HG02763 (cell line): ENCODE measurements around the gene SMYD3.

Experiments
- ATAC-seq: cut with Tn5 transposase; IDR thresholded peaks from one replicate; pipeline ENCODE4 v1.9.1; 2021; ENCODE audit warnings: mild to moderate bottlenecking, moderate library complexity; ENCODE audit not compliant: unreplicated experiment

SMYD3 gene

DNA sequence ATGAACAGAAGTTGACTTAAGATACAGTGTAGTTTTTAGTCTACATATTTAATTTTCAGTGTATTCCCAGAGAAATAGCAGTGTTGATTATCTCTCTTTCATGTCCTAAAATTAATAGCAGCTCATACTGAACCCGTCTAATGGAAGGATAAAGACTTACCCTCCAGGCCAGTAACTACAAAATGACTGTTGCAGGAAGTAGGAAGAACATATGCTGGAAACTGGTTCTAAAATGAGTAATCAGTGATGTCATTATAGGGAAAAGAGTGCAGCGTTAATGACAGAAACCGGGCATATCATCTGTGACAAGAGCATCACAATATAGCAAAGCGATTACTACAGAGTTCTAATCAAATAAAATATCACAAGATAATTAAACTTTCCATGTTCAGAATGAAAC, 385.5 kb downstream of the SMYD3 start:
- ATAC-seq: no peak

GRCh38 chr1:246117066-246117791, 389.9 kb downstream of the SMYD3 start:
- ATAC-seq: peak; percentile 82

DNA sequence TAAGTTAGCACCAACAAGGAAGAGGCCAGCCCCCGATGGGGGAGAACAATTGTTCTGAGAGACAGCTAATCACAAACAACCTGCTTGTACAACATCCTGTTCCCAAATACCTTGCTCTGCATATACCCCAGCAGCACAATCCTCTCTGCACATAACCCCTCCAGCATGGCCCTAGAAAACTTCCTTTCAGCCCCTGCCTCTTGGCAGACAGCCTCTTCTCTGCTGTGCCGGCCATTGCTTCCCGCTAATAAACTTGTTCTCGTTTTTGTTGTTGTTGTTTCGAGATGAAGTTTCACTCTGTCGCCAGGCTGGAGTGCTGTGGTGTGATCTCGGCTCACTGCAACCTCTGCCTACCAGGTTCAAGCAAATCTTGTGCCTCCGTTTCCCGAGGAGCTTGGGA, 392.7 kb downstream of the SMYD3 start:
- no peak for ATAC-seq

- no peak for ATAC-seq
These were observed 393.5 kb downstream of the SMYD3 start for GRCh38 chr1:246113555-246114095.

DNA sequence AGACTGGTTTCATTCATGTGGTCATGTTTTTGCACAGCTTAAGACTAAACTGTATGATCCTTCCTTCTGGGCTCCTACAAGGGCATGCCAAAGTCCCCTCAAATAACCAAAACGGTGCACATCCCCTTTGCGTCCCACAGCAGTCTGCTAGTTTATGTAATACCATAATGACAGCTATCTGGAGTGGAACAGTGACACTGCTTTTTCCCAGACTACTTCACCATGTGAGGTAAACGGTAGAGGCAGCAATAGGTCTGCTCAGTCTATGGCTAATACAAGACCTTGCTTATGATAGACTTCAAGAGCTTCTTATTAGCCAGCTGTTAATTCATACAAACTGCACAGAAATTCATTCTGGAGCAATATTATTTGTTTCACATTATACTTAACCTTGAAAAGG, 395.5 kb downstream of the SMYD3 start:
- no peak for ATAC-seq

- ATAC-seq: no peak
These were observed 396.5 kb downstream of the SMYD3 start for GRCh38 chr1:246110343-246111219.

DNA sequence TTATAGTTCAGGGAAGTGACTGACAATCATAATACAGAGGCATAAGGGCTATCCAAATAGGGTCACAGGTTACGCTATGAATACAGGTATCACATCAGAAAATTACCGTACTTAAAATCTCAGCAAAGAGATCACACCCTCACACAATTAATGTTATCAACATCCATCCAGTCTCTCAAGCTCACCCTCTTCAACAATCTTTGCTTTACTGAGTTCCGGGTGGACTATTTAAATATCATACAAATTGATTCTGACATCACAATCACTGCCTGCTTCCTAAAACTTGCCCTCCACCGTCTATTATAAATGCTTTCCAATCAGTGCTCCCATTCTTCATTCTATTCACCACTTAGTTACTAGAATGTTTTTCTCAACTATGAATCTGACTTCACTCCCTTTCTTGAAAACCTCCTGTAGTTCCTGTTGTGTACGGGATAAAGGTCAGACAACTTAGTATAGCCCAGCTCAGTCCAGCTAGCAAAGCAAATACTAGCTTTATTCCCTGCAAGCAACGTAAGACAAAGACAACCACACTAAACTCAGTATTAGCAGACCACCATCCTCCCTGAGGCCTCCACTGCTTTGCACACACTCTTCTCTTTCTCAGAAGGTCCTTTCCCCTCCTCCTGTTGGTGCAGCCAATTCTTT, 398.7 kb downstream of the SMYD3 start:
- ATAC-seq: no peak

DNA sequence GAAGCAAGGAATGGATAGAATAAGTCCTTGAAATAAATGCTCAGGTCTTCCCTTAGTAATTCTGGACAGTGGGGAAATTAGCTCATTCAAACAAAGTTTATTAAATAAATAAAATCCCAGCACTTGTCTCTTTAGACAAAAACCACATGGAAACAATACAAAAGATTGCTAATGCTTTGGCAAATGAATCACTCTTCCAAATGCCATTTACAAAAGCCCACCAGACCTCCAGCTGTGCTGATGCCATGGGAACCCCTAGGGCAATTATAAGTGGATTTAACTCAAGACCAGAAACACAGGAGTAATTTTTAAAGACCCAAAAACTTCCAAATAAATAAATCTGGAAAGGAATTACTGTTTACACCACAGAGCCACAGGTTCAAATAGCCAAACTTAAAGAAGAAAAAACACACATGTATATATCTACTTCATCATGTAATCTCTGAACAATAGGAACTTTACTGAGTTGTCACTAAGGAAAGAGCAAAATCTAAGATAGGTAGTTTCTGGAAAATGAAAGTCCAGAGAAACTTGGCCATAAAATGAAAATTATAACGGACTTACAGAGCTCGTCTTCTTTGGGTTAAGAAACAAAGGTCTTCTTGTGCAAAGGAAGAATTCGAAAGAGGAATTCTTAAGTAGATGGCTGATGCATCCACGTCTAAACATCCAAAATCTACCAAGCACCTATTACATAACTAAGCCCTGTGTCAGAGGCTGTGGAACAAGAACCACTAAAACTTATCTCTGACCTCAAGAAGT, 399.4 kb downstream of the SMYD3 start:
- ATAC-seq: no peak

DNA sequence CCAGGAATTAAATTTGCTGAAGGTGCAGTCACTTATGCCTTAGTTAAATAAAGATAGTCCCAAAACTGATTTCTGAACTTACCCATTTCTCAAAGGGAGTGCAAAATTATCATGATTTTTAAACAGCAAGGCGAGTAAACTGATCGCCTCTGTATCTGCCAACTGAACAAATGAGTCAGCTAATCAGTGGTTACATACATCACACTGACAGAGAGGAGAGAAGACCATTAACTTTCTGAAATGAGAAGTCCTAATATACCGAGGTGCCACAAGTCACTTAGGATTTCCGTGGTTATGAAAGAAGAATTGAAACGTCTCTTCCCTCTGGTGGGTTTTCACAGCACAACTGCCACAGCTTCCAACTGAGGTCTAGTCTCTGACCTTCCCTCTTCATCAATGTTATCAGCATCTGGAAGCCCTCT, 400.7 kb downstream of the SMYD3 start:
- ATAC-seq: no peak

DNA sequence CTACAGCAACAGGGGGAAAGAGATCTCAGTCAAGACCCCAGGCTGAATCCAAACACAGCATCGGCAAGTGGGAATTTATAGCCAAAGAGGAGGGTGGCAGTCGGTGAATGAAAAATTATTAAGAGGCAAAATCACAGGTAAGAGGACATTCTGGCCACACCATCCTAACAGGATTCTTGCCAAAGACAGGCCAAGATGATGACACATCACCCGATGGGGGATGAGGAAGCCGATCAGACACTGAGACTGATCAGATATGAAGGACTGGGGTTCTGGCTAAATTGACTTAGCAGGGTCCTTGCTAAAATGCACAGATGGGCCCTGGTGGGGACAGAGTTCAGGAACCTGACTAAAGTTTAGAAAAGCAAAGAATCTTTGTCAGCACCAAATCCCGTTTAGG, 402.2 kb downstream of the SMYD3 start:
- ATAC-seq: no peak

DNA sequence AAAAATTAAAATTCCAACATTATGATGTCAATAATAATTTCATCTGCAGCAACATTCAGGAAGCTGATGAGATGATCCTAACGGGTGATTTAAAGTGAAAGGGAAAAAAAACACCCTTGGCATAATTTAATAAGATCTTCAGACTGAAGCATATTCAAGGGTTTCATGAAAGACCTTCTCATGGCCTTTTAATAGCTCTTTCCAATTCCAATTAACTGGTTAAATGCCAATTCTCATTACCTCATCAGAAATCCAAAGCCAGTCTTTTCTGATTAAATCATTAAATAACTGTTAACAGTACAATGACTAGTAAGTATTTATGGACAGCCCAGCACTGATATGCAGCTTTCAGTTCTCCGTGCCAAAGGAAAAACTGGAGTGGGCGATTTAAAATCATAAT, 407.5 kb downstream of the SMYD3 start:
- no peak for ATAC-seq

- ATAC-seq: no peak
These were observed 410.7 kb downstream of the SMYD3 start for GRCh38 chr1:246096356-246096755.

DNA sequence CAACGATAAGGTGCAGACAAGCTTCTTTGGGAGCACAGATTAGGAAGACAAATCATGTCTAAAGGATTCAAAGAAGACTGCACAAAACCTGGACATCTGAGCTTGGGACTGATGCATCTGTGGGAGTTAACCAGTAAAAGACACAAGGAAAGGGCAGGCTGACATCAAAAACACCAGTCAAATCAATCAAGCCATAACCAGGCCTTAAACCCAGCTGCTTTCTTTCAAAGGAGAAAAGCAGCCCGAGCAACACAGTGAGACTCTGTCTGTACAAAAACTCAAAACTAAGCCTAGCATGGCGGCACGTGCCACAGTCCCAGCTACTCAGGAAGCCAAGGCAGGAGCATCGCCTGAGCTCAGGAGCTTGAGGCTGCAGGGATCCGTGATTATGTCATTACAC, 411.6 kb downstream of the SMYD3 start:
- ATAC-seq: no peak

DNA sequence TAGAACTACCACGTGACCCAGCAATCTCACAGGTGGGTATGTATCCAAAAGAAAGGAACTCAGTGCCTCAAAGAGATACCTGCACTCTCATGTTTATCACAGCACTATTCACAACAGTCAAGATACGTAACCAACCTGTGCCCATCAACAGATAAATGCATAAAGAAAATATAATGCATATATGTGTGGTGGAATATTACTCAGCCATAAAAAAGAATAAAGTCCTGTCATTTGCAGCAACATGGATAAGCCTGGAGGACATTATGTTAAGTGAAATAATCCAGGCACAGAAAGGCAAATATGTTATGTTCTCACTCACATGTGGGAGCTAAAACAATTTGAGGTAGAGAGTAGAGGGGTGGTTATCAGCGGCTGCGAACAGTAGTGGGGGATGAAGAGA, 413.8 kb downstream of the SMYD3 start:
- no peak for ATAC-seq

GRCh38 chr1:246092136-246092535, 414.9 kb downstream of the SMYD3 start:
- ATAC-seq: no peak

DNA sequence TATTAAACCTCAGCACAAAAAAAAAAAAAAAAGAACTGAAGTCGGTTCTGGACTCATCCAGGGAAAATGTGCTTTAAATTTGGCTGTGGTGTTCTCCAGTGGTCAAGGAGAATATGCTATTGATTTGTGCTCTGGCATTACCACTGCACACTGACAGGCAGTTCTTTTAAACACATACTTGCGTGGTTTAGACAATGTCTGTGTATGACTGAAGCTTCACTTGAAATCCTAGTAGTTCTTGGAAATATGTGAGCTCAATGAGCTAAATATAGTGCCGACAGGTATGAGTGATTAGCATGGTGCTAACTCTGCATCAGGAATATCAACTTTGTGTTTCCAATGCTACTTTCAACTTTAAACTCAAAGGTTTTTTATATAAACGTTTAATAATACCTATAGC, 415.6 kb downstream of the SMYD3 start:
- ATAC-seq: no peak

- no peak for ATAC-seq
These were observed 420.9 kb downstream of the SMYD3 start for GRCh38 chr1:246086191-246086590.

DNA sequence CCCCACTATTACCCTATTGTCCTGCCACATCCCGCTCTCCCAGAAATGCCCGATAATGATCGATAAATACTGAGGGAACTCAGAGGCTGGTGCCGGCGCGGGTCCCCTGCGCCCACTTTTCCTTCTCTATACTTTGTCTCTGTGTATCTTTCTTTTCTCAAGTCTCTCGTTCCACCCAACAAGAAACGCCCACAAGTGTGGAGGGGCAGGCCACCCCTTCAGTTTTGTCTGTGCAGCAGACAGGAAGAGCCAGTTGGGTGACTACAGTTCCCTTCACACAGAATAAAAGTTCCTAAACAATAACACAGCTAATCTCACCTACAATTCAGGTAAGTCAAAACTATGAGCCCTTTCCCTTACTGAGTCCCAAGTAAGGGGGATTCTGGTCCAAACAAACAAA, 423.7 kb downstream of the SMYD3 start:
- ATAC-seq: no peak

GRCh38 chr1:246081856-246082668, 425.0 kb downstream of the SMYD3 start:
- no peak for ATAC-seq

GRCh38 chr1:246081138-246081702, 425.9 kb downstream of the SMYD3 start:
- no peak for ATAC-seq
